Right ventricle myocardium superior (tissue), 1 donor: Measurements from ENCODE around the gene DDX47. TPM values are rescaled to one million over a fixed set of nuclear protein-coding genes. Genes with fewer than 3 reads are reported as not detected.
A peak's percentile ranks its signal among the peaks of the same experiment; 100 is the strongest.

Source experiments
- ATAC-seq: fragments of 200-7000 bp; cut with Tn5 transposase; one replicate; pipeline ENCODE4 v1.9.1; 2020; ENCODE audit warnings: mild to moderate bottlenecking; ENCODE audit not compliant: poor library complexity
- DNase-seq: peaks from one replicate; pipeline ENCODE4 v3.0.0-alpha.2; 2020
- intact Hi-C: fragments of 100-400 bp; cut with DNase I; formaldehyde crosslinking; loops from one replicate; pipeline ENCODE4 v1.11.2; 2022
- long read RNA-seq: library from polyadenylated mRNA; unstranded; transcript quantifications from one replicate; pipeline ENCODE4 v2.0.0, GENCODE V29; 2021
- total RNA-seq: library from RNA; stranded (reverse); fragmentation: NEBNext Ultra II Directional; extraction: Animal tissue kit (Norgen Biotek cat#: 25700); gene quantifications from one replicate; pipeline ENCODE4 v1.2.1, GENCODE V29; 2021
- donor health status: DM: no; HTN: yes; CAD: no; lungs with severe emphysema.

DDX47 gene
- 24.9 TPM for total RNA-seq
- long read RNA-seq, transcript DDX47-202 (12 exons, 1,817 nt): major isoform, 26 of 30 reads
- long read RNA-seq, partial matches to known transcripts: 1 of 30 reads
- long read RNA-seq, other reads (novel, unspliced or antisense): 1 of 30 reads

- ATAC-seq (peak; percentile 99), DNase-seq (peak; percentile 98)
- intact Hi-C loops: no loop called here
Observed at GRCh38 chr12:12813120-12814101, at the start of gene DDX47. DDX47 (plus strand) TSS chr12:12813346; CDS start chr12:12813368, 22 bp downstream.

- no peak for DNase-seq
- intact Hi-C loops: no loop called here
- ATAC-seq: no peak
Observed at GRCh38 chr12:12764824-12765223, 48.3 kb upstream of the DDX47 start.

DNA sequence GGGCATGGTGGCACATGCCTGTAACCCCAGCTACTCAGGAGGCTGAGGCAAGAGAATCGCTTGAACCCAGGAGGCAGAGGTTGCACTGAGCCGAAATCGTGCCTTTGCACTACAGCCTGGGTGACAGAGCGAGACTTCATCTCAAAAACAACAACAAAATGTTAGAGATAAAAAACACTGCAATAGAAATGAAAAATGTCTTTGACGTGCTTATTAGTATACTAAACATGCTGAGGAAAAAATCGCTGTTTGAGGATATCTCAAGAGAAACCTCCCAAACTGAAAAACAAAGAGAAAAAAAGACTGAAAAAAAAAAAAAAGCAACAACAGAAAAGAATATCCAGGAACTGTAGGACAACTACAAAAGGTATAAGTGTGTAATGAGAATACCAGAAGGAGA is 42.9 kb upstream of the DDX47 start:
- DNase-seq (no peak), ATAC-seq (no peak)
- intact Hi-C loops: no loop called here

GRCh38 chr12:12774791-12775190 is 38.4 kb upstream of the DDX47 start:
- ATAC-seq (no peak), DNase-seq (no peak)
- intact Hi-C loops: no loop called here

GRCh38 chr12:12776261-12776660 is 36.9 kb upstream of the DDX47 start:
- intact Hi-C loops: no loop called here
- ATAC-seq (peak; percentile 12), DNase-seq (no peak)

- ATAC-seq (no peak), DNase-seq (no peak)
- intact Hi-C loops: no loop called here
Observed at GRCh38 chr12:12777092-12777491, 36.1 kb upstream of the DDX47 start.

- intact Hi-C loops: no loop called here
- no peak for ATAC-seq
- no peak for DNase-seq
Observed at GRCh38 chr12:12779007-12779406, 34.1 kb upstream of the DDX47 start.

GRCh38 chr12:12779529-12779928 is 33.6 kb upstream of the DDX47 start:
- no peak for DNase-seq
- peak; percentile 45 for ATAC-seq
- intact Hi-C loops: no loop called here

DNA sequence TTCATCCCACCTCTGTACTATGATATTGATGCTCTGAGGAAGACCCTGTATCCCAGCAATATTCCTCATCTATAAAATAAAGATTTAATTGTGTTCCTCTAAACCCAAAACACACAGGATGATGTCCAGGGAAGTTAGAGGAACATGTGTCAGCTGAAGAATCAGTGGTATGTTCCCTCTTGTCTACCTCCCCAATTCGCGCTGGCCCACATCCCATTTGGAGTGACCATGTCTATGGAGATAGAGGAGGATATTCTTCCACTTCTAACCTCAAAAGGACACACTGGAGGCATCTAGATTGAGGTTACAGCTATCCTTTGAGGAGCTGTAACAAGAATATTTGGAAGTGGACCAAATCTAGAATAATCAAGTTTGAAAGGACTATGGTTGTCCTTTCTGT is 29.0 kb upstream of the DDX47 start:
- intact Hi-C loops: no loop called here
- no peak for DNase-seq
- no peak for ATAC-seq

DNA sequence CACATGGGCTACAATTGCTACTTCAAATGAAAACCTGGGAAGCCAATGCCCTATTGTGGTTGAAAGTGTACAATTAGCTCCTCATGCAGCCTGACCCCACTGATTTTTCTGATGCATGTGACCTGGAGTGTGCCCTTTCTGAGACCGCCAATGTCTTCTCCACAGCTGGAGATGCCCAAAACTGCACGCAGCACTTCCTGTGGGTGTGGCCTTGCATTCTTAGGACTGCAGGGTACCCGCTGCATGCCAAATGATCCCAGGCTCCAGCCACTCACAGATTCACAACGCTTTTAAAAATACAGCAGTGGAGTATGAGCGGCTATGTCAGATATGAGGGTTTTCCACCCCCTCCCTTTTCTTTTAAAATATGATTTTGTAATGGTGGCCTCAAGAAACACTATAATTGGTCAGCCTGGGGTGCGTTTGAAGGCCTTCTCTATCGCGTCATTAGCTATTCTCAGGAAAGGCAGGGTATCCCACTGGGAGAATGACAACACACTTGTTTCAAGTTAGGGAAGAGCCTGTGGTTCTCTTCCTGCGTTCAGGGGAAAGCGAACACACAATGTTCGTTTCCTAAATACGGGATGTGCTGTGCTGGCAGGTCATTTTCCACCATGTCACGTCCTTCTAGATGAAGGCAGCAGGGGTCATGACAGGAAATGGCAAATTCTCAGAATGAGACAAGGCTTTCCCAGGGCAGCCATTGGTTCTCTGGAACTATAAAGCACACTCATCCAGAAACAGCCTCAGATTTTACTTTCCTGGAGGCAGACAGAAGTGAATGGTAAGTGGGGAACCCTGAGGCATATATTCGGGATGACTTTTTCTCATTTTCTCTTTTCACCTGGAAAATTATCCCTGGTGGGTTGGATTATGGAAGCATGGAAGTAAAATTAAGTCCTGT is 28.0 kb upstream of the DDX47 start, which contains the start of gene APOLD1:
APOLD1 (plus strand) TSS at position 749 of the 904 bp plus-strand sequence; CDS start at position 782, 33 bp downstream.
- intact Hi-C loops: loop anchor here (5.0 kb wide), 1 partner anchor 68 kb away; the partner anchor contains the start of gene CDKN1B
- peak; percentile 13 for ATAC-seq
- peak; percentile 54 for DNase-seq

GRCh38 chr12:12786351-12786705 is 26.8 kb upstream of the DDX47 start:
- intact Hi-C loops: loop anchor here (5.0 kb wide), 1 partner anchor 69 kb away; the partner anchor contains the start of gene CDKN1B
- no peak for DNase-seq
- ATAC-seq: peak; percentile 6

GRCh38 chr12:12786706-12787601 is 26.2 kb upstream of the DDX47 start:
- intact Hi-C loops: loop anchor here (5.0 kb wide), 1 partner anchor 70 kb away; the partner anchor contains the start of gene CDKN1B
- DNase-seq (peak; percentile 90), ATAC-seq (peak; percentile 96)

DNA sequence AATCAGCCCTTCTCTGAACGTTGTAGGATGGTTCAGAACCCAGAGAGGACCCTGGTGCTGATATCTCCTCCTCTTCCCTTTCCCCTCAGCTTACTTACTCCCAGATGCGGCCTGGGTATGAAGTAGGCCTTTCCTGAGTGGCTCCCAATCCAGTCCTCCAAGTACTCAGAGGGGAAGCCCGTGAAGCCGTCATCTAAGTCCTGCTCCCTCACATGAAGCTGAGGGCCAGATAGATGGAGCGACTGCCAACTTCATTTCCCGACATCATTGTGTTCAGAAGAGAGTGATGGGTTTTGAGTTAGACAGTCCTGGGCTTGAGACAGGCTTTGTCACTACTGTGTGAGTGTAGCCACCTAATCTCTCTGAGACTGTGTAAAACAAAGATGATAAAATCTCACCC is 25.0 kb upstream of the DDX47 start:
- ATAC-seq: no peak
- no peak for DNase-seq
- intact Hi-C loops: loop anchor here (5.0 kb wide), 1 partner anchor 71 kb away; the partner anchor contains the start of gene CDKN1B

- ATAC-seq (peak; percentile 42), DNase-seq (no peak)
- intact Hi-C loops: loop anchor here (5.0 kb wide), 1 partner anchor 72 kb away; the partner anchor contains the start of gene CDKN1B
Observed at GRCh38 chr12:12788675-12789368, 24.3 kb upstream of the DDX47 start.

DNA sequence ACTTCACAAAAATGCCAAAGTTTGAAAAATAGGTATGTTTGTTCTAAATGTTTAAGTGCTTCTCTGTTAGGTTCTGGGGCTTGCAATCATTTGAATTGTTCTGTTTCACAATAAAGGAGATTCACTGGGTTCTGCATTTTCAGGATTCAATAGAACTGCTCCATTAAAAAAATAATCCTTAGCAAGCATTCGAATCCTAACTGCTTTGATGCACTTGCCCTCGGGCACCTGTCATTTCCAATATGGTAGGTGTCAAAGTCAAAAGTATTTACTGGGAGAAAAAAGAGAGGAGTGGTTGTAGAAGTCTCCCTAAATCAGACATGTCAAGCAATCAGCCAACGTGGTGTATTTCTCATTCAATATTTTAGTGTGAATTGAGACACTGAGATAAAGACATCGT is 22.2 kb upstream of the DDX47 start:
- ATAC-seq (no peak), DNase-seq (no peak)
- intact Hi-C loops: no loop called here

DNA sequence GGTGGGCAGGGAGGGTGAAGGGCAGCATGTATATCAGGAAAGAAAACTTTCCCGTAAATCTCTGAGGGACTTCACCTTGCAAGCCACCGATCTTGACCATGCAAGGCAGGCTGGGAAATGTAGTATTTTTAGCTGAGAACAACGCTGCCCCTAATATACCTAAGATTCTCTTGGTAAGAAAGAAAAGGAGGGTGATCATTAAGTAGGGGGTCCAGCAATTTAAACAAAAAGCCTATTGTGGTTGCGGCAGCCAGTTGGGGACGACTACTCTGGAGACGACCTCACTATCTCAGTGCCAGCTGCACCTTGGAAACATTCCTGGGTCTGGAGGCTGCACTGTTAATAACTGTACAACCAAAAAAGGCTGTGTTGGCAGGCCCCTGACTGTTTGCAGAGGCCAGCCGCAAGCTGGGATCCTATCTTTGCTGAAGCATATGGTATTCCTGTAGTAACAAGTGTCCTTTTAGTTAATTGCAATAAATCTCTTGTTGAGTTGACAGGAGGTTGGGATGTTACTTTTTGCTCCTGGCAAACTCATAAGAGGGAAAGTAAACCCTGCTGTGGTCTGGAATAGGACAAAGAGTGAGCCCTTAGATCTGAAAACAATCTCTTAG is 21.3 kb upstream of the DDX47 start:
- ATAC-seq (no peak), DNase-seq (no peak)
- intact Hi-C loops: no loop called here

DNA sequence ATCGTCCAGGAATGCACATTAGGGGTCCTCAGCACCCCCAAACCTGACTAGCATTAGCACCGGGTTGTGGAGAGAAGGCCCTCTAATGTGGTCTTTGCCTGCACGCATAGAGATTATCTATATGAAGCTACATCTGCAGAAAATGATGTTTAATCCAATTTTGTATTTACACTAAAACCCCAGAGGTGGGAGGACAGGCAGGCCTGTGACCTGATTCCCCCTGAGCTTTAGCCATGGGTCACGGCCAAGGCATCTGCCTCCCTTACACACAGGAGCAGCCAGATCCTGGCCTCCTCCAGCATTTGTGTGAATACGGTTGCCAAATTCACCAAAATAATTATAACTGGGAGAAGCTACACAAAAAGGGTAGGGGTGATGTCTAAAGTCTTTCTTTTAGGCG is 20.7 kb upstream of the DDX47 start:
- no peak for DNase-seq
- intact Hi-C loops: no loop called here
- ATAC-seq: no peak
